HG03066 (cell line): ENCODE data around the gene SCN9A.
"Not testable (repeated sequence)": the region's sequence is repeated elsewhere in the genome, so short reads cannot be mapped to it uniquely, and the experiment has no call there.

Source experiments
- ATAC-seq: cut with Tn5 transposase; IDR thresholded peaks from one replicate; pipeline ENCODE4 v1.9.1; 2021; ENCODE audit warnings: low read depth; ENCODE audit not compliant: unreplicated experiment

Gene SCN9A

DNA sequence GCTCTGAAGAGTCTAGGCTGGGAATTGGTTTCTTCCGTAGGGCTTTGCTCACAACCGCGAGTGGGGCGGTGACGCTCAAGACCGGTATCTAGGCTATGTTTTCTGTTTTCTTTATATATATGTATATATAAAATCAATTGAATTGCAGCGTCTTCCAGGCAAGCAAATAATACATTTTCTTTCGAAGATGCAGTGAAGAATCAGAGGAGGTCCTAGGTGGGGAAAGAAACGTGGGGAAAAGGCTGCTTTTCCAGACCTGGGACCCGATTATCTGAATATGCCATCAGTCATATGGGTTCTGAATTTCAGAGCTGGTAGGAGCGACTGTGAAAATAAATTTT, 714 bp upstream of the SCN9A start:
- ATAC-seq: no peak

GRCh38 chr2:166375195-166375735, 479 bp downstream of the SCN9A start:
- peak; percentile 8 for ATAC-seq

DNA sequence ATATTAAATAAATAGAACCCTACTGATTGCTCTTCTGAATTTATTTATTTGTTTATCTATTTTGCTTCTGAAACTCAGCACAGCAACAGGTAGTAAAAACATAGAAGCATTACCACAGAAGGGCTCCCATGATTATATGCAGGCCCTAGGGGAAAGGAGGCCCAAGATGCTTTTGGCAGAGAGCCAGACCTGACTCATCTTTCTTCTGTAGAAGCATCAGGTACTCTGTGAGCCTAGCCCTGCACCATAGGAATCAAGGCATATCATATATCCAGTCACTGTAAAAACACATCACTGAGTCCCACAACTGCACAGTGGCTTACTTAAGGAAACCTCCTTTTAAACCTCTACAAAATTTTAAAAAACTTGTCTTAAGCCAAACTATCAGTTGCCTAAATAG, 1.8 kb downstream of the SCN9A start:
- no peak for ATAC-seq

- ATAC-seq: no peak
Measured at GRCh38 chr2:166373539-166373938, 2.2 kb downstream of the SCN9A start.

GRCh38 chr2:166373105-166373504, 2.6 kb downstream of the SCN9A start:
- no peak for ATAC-seq

DNA sequence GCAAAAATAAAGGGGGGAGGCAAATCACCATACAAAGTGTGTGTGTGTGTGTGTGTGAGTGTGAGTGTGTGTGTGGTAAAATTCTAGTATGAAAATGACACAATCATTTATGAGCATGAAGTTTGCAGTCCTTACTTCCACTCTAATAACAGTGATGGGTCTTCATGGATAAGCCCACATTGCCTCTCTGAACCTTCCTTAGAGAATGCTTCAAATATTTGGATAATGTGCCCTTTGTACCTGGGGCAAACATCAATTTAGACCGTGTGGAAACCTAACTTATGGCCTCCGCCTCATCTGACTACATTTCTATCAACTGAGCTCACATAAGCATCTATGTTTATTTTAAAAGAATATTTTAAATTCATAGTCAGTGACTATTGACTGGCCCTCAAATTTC, 3.7 kb downstream of the SCN9A start:
- ATAC-seq: no peak

- ATAC-seq: no peak
Measured at GRCh38 chr2:166365803-166366420, 9.8 kb downstream of the SCN9A start.

DNA sequence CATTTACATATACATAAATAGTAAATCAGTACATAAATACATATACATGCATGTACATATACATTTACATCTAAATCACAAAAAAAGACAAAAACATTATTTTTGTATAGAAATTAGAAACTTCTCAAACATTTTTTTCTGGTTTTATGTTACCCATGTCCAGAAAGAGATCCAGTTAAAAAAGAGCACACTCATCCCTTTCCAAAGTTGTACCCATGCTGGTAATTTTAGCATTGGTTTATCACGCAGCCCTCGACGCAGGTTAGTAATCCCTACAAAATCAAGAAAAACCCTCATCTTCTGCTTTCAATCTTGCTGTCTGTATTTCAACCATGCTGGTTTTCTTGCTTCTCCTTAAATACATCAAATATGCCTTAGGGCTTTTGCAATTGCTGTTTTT, 10.5 kb downstream of the SCN9A start:
- no peak for ATAC-seq

GRCh38 chr2:166364476-166365161, 11.1 kb downstream of the SCN9A start:
- no peak for ATAC-seq

GRCh38 chr2:166361351-166362153, 14.2 kb downstream of the SCN9A start:
- peak; percentile 57 for ATAC-seq

DNA sequence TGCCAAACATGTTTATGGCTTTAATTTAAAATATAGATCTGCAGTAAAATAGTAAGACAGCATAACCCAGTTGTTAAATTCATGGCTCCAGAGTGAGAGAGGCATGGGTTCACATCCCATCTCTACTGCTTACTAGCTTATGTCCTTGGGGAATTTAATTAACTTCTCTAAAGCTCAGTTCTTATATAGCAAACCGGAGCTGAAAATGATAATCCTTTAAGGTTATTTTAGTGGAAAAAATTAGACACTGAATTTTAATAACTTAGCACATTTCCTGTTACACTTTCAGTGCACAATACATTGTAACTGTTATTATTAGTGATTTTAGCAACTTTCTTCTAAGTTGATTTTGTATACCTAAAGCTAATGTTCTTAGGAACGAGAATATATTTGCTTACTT, 14.8 kb downstream of the SCN9A start:
- no peak for ATAC-seq

DNA sequence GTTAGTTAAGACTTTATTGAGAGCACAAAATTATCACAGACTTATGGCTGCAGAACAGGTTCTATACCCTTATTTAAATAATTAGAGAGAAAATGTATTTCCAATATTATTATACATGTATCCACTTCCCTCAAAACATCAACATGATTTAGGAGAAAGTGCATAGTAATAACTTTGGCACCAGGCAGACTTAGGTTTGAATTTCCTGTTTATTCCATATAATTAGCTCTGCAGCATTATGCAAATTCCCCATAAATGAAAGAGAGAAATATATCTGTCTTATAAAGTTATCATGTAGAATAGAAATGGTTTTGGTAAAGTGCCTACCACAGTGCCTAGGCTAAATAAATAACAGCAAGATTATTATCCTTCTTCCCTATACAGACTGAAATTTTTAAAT, 15.3 kb downstream of the SCN9A start:
- no peak for ATAC-seq

GRCh38 chr2:166357950-166358321, 17.8 kb downstream of the SCN9A start:
- ATAC-seq: not testable (repeated sequence)

DNA sequence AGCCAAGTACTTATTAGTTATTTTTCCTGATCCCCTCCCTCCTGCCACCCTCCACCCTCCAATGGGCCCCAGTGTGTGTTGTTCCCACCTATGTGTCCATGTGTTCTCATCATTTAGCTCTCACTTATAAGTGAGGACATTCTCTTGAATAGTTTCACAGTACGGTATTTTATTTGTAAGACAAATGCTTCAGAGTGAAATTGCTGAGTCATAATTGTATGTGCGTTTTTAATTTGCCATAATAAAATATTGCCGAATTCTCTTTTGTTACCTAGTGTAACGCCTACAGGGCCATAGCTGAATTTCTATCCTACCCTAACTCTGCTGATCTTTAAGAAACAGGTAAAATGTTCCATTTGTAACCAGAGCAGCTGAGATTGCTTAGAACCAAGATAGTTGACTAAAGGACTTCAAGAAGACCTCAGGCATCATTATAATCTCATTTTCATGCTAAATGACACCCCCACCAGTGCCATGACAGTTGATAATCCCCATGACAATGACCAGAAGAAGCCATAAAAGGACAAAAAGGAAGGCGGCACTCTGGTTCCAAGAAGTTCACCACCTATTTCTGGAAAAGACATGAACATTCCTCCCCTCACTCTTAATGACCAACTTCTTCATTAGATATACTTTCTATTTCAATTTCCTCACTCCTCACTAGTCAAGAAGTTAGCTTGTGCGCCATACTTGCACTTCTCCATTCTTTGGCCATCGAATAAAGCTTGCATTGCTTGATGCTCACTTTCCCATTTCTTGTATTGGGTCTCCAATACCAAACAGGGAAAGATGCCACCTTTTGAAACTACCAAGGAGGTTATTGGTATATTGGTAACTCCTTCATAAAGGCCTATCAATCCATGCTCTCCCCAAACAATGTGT, 18.4 kb downstream of the SCN9A start:
- ATAC-seq: no peak

DNA sequence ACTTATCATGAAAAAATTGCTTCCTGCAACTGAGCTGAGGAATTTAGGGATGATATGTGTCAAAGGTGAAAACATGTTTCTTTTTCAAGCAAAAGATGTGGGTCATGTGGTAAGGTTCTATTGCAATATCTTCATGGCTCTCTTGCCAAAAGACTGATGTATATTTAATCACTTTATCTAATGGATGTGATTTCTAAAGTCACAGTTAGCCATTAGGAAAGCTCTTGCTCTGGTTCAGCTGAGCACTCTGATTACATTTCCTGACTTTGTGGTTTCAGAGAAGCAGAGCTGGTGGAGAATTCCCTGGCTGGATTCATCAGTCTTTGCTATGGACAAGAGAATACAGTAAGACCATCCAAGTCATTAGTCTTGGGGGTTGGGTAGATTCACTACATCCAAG, 24.4 kb downstream of the SCN9A start:
- ATAC-seq: no peak

GRCh38 chr2:166350525-166350924, 25.2 kb downstream of the SCN9A start:
- ATAC-seq: no peak

GRCh38 chr2:166344286-166345113, 31.2 kb downstream of the SCN9A start:
- no peak for ATAC-seq

- ATAC-seq: no peak
Measured at GRCh38 chr2:166343467-166343866, 32.3 kb downstream of the SCN9A start.

GRCh38 chr2:166341426-166341825, 34.3 kb downstream of the SCN9A start:
- ATAC-seq: no peak

DNA sequence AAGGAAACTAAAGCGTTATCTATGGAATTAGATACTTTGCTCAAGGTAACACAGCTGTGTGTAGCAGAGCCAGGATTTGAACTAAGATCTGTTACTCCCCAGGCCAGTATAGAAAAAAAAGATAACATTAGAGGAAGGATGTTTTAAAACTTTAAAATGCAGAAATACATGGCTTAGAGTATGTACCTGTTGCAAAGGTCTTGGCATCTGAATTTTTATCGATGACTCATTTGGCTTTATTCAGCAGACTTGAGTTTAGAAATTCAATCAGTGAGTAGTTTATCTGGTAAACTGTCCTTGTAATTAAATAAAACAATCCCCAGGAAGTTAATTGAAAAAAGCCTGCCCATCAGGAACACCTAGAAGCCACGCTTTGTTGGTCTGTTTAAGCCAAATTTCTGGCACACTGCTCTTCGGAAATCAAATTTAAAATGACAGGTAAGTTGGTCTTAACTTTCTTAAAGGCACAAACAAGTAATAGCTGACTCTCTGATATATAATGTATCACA, 36.9 kb downstream of the SCN9A start:
- no peak for ATAC-seq
